ENCODE measurements around the gene MAPK8.

GRCh38 chr10:48444266-48444665, 137.8 kb downstream of the MAPK8 start:
- TF ChIP-seq, protein P1, sequence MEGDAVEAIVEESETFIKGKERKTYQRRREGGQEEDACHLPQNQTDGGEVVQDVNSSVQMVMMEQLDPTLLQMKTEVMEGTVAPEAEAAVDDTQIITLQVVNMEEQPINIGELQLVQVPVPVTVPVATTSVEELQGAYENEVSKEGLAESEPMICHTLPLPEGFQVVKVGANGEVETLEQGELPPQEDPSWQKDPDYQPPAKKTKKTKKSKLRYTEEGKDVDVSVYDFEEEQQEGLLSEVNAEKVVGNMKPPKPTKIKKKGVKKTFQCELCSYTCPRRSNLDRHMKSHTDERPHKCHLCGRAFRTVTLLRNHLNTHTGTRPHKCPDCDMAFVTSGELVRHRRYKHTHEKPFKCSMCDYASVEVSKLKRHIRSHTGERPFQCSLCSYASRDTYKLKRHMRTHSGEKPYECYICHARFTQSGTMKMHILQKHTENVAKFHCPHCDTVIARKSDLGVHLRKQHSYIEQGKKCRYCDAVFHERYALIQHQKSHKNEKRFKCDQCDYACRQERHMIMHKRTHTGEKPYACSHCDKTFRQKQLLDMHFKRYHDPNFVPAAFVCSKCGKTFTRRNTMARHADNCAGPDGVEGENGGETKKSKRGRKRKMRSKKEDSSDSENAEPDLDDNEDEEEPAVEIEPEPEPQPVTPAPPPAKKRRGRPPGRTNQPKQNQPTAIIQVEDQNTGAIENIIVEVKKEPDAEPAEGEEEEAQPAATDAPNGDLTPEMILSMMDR (IDR thresholded peaks at IDR 0.05; ENCODE audit: insufficient read depth, low read length) = peak; percentile 14
- TF ChIP-seq POLR2AphosphoS5 (IDR thresholded peaks at IDR 0.05; ENCODE audit: low read depth) (no peak), GABPA (IDR thresholded peaks at IDR 0.05; ENCODE audit: low read depth) (no peak), SPI1 (IDR thresholded peaks at IDR 0.05; ENCODE audit: borderline replicate concordance, low read depth) (no peak)
- TF ChIP-seq, protein P2, sequence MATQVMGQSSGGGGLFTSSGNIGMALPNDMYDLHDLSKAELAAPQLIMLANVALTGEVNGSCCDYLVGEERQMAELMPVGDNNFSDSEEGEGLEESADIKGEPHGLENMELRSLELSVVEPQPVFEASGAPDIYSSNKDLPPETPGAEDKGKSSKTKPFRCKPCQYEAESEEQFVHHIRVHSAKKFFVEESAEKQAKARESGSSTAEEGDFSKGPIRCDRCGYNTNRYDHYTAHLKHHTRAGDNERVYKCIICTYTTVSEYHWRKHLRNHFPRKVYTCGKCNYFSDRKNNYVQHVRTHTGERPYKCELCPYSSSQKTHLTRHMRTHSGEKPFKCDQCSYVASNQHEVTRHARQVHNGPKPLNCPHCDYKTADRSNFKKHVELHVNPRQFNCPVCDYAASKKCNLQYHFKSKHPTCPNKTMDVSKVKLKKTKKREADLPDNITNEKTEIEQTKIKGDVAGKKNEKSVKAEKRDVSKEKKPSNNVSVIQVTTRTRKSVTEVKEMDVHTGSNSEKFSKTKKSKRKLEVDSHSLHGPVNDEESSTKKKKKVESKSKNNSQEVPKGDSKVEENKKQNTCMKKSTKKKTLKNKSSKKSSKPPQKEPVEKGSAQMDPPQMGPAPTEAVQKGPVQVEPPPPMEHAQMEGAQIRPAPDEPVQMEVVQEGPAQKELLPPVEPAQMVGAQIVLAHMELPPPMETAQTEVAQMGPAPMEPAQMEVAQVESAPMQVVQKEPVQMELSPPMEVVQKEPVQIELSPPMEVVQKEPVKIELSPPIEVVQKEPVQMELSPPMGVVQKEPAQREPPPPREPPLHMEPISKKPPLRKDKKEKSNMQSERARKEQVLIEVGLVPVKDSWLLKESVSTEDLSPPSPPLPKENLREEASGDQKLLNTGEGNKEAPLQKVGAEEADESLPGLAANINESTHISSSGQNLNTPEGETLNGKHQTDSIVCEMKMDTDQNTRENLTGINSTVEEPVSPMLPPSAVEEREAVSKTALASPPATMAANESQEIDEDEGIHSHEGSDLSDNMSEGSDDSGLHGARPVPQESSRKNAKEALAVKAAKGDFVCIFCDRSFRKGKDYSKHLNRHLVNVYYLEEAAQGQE (IDR thresholded peaks at IDR 0.05; ENCODE audit: insufficient replicate concordance, low read depth) = no peak
